Calu3 (cell line): Measurements from ENCODE around the gene PRKN. TPM values are rescaled to one million over a fixed set of nuclear protein-coding genes. Genes with fewer than 3 reads are reported as not detected.

Experiments used
- BruUV-seq: library from RNA; stranded (reverse); fragments of 400-500 nt; replicated peaks from 2 replicates; lab custom pipeline; 2021; lab: Mats Ljungman, UMichigan
- CTCF ChIA-PET: fragments of 300-600 bp; sonication (Branson Sonifier 250); formaldehyde crosslinking; loops from one replicate; lab custom pipeline; 2022; ENCODE audit warnings: antibody characterized with exemption; lab: Charles Lee
- DNase-seq: peaks from one replicate; pipeline ENCODE4 v3.0.0; 2022
- H3K27ac Mint-ChIP-seq: one replicate; pipeline ENCODE4 v1.8.0; 2022; ENCODE audit warnings: mixed read lengths; ENCODE audit not compliant: unreplicated experiment
- H3K27me3 Mint-ChIP-seq: one replicate; pipeline ENCODE4 v1.8.0; 2022; ENCODE audit warnings: mixed read lengths; ENCODE audit not compliant: unreplicated experiment
- H3K36me3 Mint-ChIP-seq: one replicate; pipeline ENCODE4 v1.8.0; 2022; ENCODE audit warnings: mild to moderate bottlenecking, moderate library complexity, mixed read lengths; ENCODE audit not compliant: insufficient read depth, unreplicated experiment
- H3K4me1 Mint-ChIP-seq: one replicate; pipeline ENCODE4 v1.8.0; 2022; ENCODE audit warnings: mild to moderate bottlenecking, low read depth, mixed read lengths; ENCODE audit not compliant: unreplicated experiment
- H3K4me3 Mint-ChIP-seq: one replicate; pipeline ENCODE4 v1.8.0; 2022; ENCODE audit warnings: mild to moderate bottlenecking, low read depth, moderate library complexity, mixed read lengths; ENCODE audit not compliant: unreplicated experiment
- H3K9me3 Mint-ChIP-seq: one replicate; pipeline ENCODE4 v1.8.0; 2022; ENCODE audit warnings: low read depth, mixed read lengths; ENCODE audit not compliant: unreplicated experiment
- CTCF ChIP-seq: fragments of 200-600 bp; IDR thresholded peaks from one replicate; pipeline ENCODE4 v1.8.0; 2022; ENCODE audit warnings: antibody characterized with exemption; ENCODE audit not compliant: unreplicated experiment
- intact Hi-C: fragments of 100-400 bp; cut with micrococcal nuclease; formaldehyde crosslinking; loops from one replicate; pipeline ENCODE4 v1.10.0; 2022; ENCODE audit not compliant: unreplicated experiment
- total RNA-seq: library from RNA; stranded (reverse); gene quantifications from 2 replicates; pipeline ENCODE4 v1.2.3, GENCODE V29; 2022

PRKN gene
- total RNA-seq, 1 experiment from 2014 or later = 3.8 TPM

GRCh38 chr6:162230147-162230752 is 497.3 kb downstream of the PRKN start:
- H3K4me3 Mint-ChIP-seq = no peak overlapping the region

GRCh38 chr6:162229093-162229492 is 498.5 kb downstream of the PRKN start:
- no peaks in the 10 kb centered on the region for H3K4me1 Mint-ChIP-seq
- H3K36me3 Mint-ChIP-seq = no peaks in the 10 kb centered on the region
- no peak overlapping the region for H3K27ac Mint-ChIP-seq
- DNase-seq = no peak
- no TSS peak for BruUV-seq
- intact Hi-C loops = no loop called here
- CTCF ChIA-PET = no interaction called here
- H3K4me3 Mint-ChIP-seq = no peak overlapping the region
- no peaks in the 10 kb centered on the region for H3K27me3 Mint-ChIP-seq
- no peak for TF ChIP-seq CTCF
- peaks cover 2% of the 10 kb centered on the region for H3K9me3 Mint-ChIP-seq

More at GRCh38 chr6:162230147-162230752, 497.3 kb downstream of the PRKN start:
- Mint-ChIP-seq H3K36me3 (no peaks in the 10 kb centered on the region), H3K27me3 (no peaks in the 10 kb centered on the region), H3K9me3 (peaks cover 2% of the 10 kb centered on the region), H3K27ac (no peak overlapping the region), H3K4me1 (no peaks in the 10 kb centered on the region)
- CTCF ChIA-PET = no interaction called here
- DNase-seq = no peak
- BruUV-seq = no TSS peak
- intact Hi-C loops = no loop called here
- TF ChIP-seq CTCF = no peak

DNA sequence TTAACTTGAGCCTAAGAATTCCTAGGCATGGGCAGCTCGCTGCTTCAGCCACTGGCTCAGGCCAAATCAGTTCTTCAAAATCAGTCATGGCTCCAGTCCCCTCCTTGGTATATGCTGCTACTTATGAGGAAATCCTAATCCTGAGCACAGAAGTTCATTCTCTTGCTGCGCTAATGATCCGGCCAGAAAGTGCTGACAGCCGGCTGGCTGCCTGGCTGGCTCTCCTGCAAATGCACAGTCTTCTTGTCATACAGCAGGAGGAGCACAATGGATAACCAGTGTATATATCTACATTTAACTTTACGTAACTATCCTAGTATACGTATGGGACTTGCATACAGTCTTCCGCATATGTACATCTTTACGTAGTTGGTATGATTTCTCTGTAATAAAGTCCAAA is 500.8 kb downstream of the PRKN start:
- TF ChIP-seq CTCF = no peak
- no TSS peak for BruUV-seq
- intact Hi-C loops = no loop called here
- CTCF ChIA-PET = interaction anchor here (0.6 kb wide), 1 partner anchor 544 kb away, joined by 3 read pairs; no protein-coding TSS in a partner anchor
- Mint-ChIP-seq H3K9me3 (peaks cover 2% of the 10 kb centered on the region), H3K27ac (no peak overlapping the region), H3K4me3 (no peak overlapping the region), H3K36me3 (no peaks in the 10 kb centered on the region), H3K4me1 (no peaks in the 10 kb centered on the region), H3K27me3 (no peaks in the 10 kb centered on the region)
- no peak for DNase-seq

DNA sequence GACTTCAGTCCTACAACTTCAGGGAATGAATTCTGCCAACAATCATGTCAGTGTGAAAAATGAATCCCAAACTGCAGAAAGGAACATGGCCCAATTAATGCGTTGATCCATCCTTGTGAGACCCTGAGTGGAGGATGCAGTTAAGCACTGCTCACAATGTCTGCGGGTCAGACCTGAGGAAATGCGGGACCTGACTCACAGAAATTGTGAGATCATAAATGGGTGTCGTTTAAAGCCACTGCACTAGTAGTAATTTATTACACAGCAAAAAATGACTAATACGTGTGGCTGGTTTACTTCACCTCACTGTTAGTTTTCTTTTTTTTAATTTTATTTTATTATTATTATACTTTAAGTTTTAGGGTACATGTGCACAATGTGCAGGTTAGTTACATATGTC is 505.0 kb downstream of the PRKN start:
- no peak for TF ChIP-seq CTCF
- CTCF ChIA-PET = no interaction called here
- H3K9me3 Mint-ChIP-seq = peaks cover 2% of the 10 kb centered on the region
- no peak overlapping the region for H3K4me3 Mint-ChIP-seq
- H3K36me3 Mint-ChIP-seq = no peaks in the 10 kb centered on the region
- BruUV-seq = no TSS peak
- no peak for DNase-seq
- no peaks in the 10 kb centered on the region for H3K27me3 Mint-ChIP-seq
- no peaks in the 10 kb centered on the region for H3K4me1 Mint-ChIP-seq
- intact Hi-C loops = no loop called here
- no peak overlapping the region for H3K27ac Mint-ChIP-seq
